ENCODE measurements around the gene TSFM. TPM values are rescaled to one million over a fixed set of nuclear protein-coding genes. Genes with fewer than 3 reads are reported as not detected.

The TSFM gene
- polyA plus RNA-seq, 3 donors: 38.7 to 46.9 (median 45.0) TPM

DNA sequence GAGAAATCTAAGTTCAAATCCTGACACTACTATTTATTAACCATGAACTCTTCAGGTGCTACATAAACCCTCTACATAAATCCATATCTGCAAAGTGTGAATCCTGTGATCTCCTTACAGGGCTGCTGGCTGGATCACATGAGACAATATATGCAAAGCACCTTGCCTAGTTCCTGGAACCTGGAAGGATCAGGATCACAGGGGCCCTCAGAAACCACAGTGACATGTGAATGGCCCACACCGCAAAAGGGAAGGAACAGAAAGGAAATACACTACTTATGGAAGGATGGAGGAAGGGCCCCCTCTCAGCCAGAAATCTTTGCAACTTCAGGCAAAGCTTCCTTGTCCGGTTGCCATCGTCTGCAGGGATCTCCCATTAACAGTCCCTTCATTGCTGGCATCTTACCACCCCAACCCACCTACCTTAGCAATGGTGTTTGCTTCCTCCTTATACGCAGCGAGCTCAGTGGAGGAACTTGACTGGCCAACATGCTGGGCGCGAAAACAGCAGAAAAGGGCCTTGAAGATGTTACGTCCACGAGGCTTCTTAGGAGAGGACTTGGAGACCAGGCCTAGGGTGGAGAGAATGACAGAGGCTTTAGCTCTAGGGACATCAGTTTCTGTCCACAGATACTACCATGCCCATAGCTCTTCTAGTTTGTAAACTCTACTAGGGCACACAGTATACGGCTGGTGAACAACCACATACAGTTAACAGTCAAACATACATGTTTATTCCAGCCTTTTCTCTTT, 46.6 kb downstream of the TSFM start:
- DNase-seq: no peak

GRCh38 chr12:57830393-57830792, 47.8 kb downstream of the TSFM start:
- no peak for DNase-seq

GRCh38 chr12:57832966-57833365, 50.4 kb downstream of the TSFM start:
- no peak for DNase-seq

- DNase-seq: no peak
Measured at GRCh38 chr12:57833672-57834071, 51.1 kb downstream of the TSFM start.

GRCh38 chr12:57834086-57834876, 51.7 kb downstream of the TSFM start:
- DNase-seq: no peak

GRCh38 chr12:57835366-57836288, 53.0 kb downstream of the TSFM start:
- DNase-seq: no peak

- peak; percentile 93 for DNase-seq
Measured at GRCh38 chr12:57836442-57837375, 54.1 kb downstream of the TSFM start.

DNA sequence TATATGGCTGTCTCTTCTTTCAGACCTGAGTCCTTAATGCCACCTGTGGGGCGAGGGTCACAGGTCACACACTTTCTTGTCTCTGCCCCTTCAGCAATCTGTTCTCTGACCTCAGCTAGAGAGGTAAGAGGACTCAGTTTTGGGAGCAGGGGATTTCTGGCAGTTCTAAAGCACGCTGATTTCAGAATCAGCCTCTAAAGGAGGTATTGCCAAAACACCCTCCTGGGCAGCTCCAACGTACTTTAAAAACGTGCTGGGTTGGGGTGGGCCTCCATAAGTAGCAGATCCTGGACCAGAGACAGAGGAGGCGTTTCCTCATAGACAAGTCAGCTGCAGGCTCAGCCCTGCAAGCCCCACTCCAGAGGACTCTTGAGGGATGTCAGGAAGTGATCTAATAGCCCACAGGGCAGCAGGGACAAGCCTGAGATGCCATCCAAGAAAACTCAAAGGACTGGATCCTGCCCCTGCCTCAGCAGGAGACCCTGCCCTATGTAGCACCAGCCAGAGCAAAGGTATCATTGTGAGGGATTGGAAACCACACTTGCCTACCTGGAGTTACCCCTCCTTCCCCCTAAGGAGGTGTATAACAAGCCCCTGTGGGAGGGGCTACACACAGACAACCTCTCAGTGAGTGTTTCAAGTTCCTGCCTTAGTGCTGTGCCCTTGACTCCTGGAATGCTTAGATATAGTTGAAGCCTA, 55.4 kb downstream of the TSFM start:
- no peak for DNase-seq

- no peak for DNase-seq
Measured at GRCh38 chr12:57838594-57839302, 56.2 kb downstream of the TSFM start.

GRCh38 chr12:57839996-57840395, 57.4 kb downstream of the TSFM start:
- no peak for DNase-seq

GRCh38 chr12:57840726-57841125, 58.1 kb downstream of the TSFM start:
- DNase-seq: no peak

DNA sequence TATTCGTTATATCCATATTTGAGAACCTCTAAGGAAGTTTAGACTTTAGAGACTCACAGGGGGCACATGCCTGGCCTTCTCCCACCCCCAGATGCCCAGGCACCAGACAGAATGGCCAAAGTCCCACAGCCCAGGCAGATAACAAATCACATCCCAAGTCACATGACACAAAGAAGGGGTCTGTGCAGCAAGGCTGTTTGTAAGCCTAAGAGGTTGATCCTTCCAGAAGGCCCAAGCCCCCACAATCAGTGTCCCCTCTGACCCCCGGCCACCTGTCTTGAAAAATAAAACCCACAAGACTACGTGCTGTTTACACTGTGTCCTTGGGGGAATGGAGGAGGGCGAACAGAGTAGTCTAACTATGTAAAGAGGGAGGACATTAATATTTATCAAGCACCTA, 58.9 kb downstream of the TSFM start:
- no peak for DNase-seq

- no peak for DNase-seq
Measured at GRCh38 chr12:57842342-57843294, 60.0 kb downstream of the TSFM start.

GRCh38 chr12:57844709-57845477, 62.3 kb downstream of the TSFM start:
- no peak for DNase-seq

DNA sequence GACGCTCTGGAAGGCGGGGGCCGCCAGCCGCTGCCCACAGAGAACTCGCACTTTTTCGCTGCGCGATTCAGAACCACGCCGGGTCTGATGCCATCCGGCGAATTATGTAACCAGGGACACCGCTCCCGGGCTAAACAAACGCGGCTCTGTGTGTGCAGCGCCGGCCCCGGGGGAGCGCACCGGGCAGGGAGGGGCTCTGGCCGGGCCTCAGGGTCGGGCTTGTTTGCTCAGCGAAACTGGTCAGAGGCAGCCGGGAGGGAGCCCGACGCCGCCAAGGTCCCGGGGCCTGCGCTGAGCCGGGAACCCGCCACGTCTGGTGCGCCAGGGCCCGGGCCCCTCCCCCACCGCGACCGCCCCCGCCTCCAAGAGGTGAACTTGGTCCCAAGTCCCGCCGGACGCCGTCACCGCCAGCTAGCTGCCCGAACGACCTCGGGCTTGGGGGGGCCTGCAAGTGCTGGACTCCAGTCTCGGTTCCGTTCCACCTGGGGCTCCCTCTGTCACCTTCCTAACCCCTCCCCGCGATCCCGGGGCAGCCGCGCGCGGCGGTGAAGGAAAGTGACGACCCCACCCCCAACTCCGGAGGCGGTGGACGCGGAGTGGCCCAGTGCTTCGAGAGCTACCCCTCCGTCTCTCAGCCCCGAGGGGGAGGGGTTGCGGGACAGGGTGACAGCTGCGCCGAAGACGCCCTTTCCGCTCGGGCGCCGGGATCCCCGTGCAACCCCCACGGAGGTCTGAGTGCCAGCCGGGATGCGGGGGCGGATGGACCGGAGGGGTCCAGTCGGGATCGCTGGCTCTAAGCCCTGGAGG, 63.1 kb downstream of the TSFM start:
- DNase-seq: no peak

DNA sequence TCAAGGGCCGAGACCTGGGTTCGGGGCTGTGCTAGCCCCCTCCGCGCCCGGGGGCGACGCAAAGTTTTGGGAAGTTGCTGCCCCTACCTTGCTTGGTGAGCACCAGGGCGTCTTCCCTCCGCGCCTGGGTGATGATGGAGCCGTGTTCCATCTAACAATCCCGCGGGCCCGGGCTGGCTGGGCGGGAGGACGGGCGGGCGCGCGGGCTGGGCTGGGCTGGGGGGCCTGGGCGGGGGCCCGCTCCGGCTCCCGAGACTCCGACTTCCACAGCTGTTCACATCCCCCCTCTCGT, 63.6 kb downstream of the TSFM start:
- DNase-seq: no peak

Measured in renal pelvis (tissue), 4 donors.